GM10248 (cell line): Measurements from ENCODE around the gene ST6GALNAC5.

ENCODE experiments used
- CTCF ChIA-PET: fragments of 300-600 bp; sonication (Branson Sonifier 250); formaldehyde crosslinking; extraction: SDS; loops from one replicate; lab custom pipeline; 2021; ENCODE audit warnings: antibody characterized with exemption; lab: Yijun Ruan, JAX
- POLR2A ChIA-PET: fragments of 350-650 bp; sonication (Branson Sonifier 250); formaldehyde crosslinking; extraction: SDS; loops from one replicate; lab custom pipeline; 2020; ENCODE audit warnings: antibody characterized with exemption; lab: Yijun Ruan, JAX
- DNase-seq: peaks from one replicate; pipeline ENCODE4 v3.0.0; 2012; ENCODE audit errors: extremely low spot score
- TF ChIP-seq, protein P1 (sequence below): IDR thresholded peaks from 2 replicates; pipeline ENCODE4 v1.5.1; 2012; ENCODE audit warnings: mild to moderate bottlenecking, low read depth; ENCODE audit errors: extremely low read depth, missing control alignments, control extremely low read depth

ST6GALNAC5 gene

DNA sequence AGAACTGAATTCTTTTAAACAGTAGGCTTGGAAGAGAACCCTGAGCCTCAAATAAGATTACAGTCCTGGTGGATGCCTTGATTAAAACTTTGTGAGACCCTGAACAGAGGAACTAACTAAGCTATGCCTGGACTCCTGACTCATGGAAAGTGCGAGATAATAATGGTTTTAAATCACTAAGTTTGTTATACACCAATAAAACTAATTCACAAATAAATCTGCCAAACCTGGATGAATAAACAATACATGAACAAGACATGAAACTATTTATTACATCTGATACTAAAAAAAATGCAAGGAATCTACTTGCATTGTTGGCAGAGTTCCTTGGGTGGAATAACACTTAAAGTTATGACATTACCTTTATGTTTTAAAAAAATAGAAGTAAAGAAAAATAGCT is 233.6 kb downstream of the ST6GALNAC5 start:
- DNase-seq, result no peak
- TF ChIP-seq, protein P1, sequence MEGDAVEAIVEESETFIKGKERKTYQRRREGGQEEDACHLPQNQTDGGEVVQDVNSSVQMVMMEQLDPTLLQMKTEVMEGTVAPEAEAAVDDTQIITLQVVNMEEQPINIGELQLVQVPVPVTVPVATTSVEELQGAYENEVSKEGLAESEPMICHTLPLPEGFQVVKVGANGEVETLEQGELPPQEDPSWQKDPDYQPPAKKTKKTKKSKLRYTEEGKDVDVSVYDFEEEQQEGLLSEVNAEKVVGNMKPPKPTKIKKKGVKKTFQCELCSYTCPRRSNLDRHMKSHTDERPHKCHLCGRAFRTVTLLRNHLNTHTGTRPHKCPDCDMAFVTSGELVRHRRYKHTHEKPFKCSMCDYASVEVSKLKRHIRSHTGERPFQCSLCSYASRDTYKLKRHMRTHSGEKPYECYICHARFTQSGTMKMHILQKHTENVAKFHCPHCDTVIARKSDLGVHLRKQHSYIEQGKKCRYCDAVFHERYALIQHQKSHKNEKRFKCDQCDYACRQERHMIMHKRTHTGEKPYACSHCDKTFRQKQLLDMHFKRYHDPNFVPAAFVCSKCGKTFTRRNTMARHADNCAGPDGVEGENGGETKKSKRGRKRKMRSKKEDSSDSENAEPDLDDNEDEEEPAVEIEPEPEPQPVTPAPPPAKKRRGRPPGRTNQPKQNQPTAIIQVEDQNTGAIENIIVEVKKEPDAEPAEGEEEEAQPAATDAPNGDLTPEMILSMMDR, result no peak
- CTCF ChIA-PET, result no interaction called here
- POLR2A ChIA-PET, result no interaction called here

DNA sequence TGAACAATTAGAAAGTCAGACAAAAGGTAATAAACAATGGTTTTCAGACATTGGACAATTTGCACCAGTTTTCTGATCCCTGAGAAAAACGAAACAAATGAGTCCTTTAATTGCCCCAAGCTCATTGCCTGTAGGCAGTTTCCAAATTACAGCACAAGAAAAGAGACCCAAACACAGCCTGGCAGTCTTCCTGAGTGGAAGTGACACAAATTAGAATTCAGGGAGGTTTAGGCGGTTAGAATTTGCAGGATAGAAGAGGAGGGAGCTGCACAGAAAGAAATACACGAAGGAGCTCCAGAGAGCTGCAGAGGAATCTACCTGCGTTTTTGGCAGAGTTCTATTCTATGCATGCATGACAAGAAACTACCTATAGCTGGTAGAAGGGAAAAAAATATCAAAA is 236.2 kb downstream of the ST6GALNAC5 start:
- no peak for DNase-seq
- POLR2A ChIA-PET, result interaction anchor here (0.6 kb wide), 1 partner anchor 41 kb away, joined by 4 read pairs; no protein-coding TSS in a partner anchor
- TF ChIP-seq, protein P1, result no peak
- CTCF ChIA-PET, result no interaction called here

DNA sequence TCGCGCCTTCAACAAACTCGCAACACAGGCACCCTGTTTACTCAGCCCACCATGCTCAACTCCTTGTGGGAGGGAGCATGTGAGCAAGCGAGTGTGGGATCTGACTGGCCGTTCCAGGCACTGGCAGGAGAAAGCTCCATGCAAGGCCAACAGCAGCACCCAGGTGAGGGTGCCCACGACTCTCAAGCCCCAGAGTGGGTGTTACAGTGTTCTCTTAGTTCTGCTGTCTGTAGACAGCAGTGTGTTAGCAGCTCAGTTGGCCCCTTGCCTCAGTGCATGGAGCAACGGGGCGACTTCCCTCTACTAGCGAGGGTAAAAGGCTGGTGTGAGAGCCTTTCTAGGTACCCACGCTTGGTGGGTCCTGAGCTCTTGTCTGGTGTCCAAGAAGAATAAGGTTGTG is 237.4 kb downstream of the ST6GALNAC5 start:
- DNase-seq, result no peak
- POLR2A ChIA-PET, result no interaction called here
- CTCF ChIA-PET, result no interaction called here
- TF ChIP-seq, protein P1, result no peak
